HEK293 (cell line): ENCODE results near the gene FUT4.

Experiments
- ZEB2 ChIP-seq: fragments of 450-650 bp; formaldehyde crosslinking; IDR thresholded peaks from 2 replicates; pipeline ENCODE4 v1.5.1; 2016; ENCODE audit warnings: missing biosample characterization, missing genetic modification characterization
- ZNF24 ChIP-seq: fragments of 450-650 bp; formaldehyde crosslinking; IDR thresholded peaks from 2 replicates; pipeline ENCODE4 v1.5.1; 2016; ENCODE audit warnings: missing biosample characterization, missing genetic modification characterization
- ZNF354C ChIP-seq: fragments of 450-650 bp; formaldehyde crosslinking; IDR thresholded peaks from 2 replicates; pipeline ENCODE4 v1.5.1; 2016; ENCODE audit warnings: missing biosample characterization, missing genetic modification characterization, low read depth, borderline replicate concordance
- TF ChIP-seq, protein P1 (sequence below): fragments of 450-650 bp; formaldehyde crosslinking; IDR thresholded peaks from 2 replicates; pipeline ENCODE4 v1.5.1; 2016; ENCODE audit warnings: missing biosample characterization, missing genetic modification characterization
- TF ChIP-seq, protein P2 (sequence below): fragments of 450-650 bp; formaldehyde crosslinking; IDR thresholded peaks from 2 replicates; pipeline ENCODE4 v1.5.1; 2017; ENCODE audit warnings: missing biosample characterization, mild to moderate bottlenecking, missing genetic modification characterization, moderate library complexity
- TF ChIP-seq, protein P3 (sequence below): fragments of 450-650 bp; formaldehyde crosslinking; optimal IDR thresholded peaks from 2 replicates; pipeline ENCODE3; 2016; ENCODE audit warnings: missing biosample characterization, mild to moderate bottlenecking, missing genetic modification characterization
- TF ChIP-seq, protein P4 (sequence below): fragments of 450-650 bp; formaldehyde crosslinking; IDR thresholded peaks from 2 replicates; pipeline ENCODE4 v1.5.1; 2016; ENCODE audit warnings: missing biosample characterization, missing genetic modification characterization

DNA sequence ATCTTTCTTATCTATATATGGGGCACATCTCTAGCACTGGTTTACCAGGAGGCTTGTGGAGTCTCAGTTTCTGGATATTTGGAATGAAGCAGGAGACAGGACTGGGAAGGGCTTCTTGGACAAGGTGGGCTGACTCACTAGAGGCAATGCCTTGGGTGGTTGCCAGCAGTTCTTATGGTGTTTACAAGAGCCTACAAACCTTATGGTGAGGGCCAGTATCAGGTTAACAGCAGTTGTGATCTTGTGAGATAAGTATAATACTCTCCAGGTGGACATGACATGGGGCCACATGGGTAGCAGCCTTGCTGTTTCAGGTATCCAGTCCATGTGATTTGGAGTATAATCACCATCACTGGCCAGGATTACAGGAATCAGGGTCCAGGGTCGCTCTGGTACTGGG lies 10.2 kb downstream of the FUT4 start:
- TF ChIP-seq, protein P1, sequence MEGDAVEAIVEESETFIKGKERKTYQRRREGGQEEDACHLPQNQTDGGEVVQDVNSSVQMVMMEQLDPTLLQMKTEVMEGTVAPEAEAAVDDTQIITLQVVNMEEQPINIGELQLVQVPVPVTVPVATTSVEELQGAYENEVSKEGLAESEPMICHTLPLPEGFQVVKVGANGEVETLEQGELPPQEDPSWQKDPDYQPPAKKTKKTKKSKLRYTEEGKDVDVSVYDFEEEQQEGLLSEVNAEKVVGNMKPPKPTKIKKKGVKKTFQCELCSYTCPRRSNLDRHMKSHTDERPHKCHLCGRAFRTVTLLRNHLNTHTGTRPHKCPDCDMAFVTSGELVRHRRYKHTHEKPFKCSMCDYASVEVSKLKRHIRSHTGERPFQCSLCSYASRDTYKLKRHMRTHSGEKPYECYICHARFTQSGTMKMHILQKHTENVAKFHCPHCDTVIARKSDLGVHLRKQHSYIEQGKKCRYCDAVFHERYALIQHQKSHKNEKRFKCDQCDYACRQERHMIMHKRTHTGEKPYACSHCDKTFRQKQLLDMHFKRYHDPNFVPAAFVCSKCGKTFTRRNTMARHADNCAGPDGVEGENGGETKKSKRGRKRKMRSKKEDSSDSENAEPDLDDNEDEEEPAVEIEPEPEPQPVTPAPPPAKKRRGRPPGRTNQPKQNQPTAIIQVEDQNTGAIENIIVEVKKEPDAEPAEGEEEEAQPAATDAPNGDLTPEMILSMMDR (tag by site-specific recombination), result no peak
- TF ChIP-seq, protein P2, sequence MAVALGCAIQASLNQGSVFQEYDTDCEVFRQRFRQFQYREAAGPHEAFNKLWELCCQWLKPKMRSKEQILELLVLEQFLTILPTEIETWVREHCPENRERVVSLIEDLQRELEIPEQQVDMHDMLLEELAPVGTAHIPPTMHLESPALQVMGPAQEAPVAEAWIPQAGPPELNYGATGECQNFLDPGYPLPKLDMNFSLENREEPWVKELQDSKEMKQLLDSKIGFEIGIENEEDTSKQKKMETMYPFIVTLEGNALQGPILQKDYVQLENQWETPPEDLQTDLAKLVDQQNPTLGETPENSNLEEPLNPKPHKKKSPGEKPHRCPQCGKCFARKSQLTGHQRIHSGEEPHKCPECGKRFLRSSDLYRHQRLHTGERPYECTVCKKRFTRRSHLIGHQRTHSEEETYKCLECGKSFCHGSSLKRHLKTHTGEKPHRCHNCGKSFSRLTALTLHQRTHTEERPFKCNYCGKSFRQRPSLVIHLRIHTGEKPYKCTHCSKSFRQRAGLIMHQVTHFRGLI (tag by site-specific recombination), result no peak
- TF ChIP-seq ZNF354C (tag by site-specific recombination), result no peak
- TF ChIP-seq, protein P3, sequence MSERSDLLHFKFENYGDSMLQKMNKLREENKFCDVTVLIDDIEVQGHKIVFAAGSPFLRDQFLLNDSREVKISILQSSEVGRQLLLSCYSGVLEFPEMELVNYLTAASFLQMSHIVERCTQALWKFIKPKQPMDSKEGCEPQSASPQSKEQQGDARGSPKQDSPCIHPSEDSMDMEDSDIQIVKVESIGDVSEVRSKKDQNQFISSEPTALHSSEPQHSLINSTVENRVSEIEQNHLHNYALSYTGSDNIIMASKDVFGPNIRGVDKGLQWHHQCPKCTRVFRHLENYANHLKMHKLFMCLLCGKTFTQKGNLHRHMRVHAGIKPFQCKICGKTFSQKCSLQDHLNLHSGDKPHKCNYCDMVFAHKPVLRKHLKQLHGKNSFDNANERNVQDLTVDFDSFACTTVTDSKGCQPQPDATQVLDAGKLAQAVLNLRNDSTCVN (tag by site-specific recombination), result no peak
- TF ChIP-seq, protein P4, sequence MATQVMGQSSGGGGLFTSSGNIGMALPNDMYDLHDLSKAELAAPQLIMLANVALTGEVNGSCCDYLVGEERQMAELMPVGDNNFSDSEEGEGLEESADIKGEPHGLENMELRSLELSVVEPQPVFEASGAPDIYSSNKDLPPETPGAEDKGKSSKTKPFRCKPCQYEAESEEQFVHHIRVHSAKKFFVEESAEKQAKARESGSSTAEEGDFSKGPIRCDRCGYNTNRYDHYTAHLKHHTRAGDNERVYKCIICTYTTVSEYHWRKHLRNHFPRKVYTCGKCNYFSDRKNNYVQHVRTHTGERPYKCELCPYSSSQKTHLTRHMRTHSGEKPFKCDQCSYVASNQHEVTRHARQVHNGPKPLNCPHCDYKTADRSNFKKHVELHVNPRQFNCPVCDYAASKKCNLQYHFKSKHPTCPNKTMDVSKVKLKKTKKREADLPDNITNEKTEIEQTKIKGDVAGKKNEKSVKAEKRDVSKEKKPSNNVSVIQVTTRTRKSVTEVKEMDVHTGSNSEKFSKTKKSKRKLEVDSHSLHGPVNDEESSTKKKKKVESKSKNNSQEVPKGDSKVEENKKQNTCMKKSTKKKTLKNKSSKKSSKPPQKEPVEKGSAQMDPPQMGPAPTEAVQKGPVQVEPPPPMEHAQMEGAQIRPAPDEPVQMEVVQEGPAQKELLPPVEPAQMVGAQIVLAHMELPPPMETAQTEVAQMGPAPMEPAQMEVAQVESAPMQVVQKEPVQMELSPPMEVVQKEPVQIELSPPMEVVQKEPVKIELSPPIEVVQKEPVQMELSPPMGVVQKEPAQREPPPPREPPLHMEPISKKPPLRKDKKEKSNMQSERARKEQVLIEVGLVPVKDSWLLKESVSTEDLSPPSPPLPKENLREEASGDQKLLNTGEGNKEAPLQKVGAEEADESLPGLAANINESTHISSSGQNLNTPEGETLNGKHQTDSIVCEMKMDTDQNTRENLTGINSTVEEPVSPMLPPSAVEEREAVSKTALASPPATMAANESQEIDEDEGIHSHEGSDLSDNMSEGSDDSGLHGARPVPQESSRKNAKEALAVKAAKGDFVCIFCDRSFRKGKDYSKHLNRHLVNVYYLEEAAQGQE (tag by site-specific recombination), result no peak
- TF ChIP-seq ZNF24 (tag by site-specific recombination), result no peak
- TF ChIP-seq ZEB2 (tag by site-specific recombination), result no peak
